GM18868 (cell line): ENCODE measurements around the gene ZNF865.

Experiments
- ATAC-seq: cut with Tn5 transposase; IDR thresholded peaks from one replicate; pipeline ENCODE4 v1.9.1; 2021; ENCODE audit warnings: mild to moderate bottlenecking, moderate library complexity; ENCODE audit not compliant: unreplicated experiment

Gene ZNF865

DNA sequence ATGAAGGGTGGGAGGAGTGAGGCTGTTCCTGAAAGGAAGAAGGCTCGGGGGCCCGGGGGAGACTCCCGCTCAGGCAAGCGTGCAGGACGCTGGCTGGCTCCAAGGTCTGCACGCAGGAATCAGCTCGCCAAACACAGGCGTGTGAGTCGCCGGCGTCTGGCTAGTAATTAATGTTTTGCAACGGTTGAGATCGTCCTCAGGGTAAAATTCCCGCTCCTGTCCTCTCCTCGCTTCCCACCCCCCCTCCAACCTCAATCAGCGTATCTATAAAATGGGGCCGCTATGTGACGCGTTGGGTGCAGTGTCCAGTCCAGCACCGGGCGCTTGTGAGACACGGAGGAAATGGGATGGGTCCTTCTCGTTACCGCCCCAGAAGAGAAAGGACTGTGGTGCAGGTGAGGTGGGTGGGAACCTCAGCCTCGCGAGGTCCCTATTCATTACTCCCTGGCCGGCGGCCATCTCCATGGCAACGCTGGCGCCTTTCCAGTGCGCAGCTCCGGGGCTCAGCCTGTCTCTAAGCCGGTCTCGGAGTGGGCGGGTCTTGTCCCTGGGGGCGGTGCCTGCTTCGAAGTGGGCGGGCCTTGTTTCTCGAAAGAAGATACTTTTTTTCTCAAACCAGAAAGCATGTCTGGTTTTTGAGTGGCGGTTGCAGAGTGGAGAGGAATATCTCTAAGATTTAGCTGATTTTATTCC, 18.3 kb upstream of the ZNF865 start:
- no peak for ATAC-seq

DNA sequence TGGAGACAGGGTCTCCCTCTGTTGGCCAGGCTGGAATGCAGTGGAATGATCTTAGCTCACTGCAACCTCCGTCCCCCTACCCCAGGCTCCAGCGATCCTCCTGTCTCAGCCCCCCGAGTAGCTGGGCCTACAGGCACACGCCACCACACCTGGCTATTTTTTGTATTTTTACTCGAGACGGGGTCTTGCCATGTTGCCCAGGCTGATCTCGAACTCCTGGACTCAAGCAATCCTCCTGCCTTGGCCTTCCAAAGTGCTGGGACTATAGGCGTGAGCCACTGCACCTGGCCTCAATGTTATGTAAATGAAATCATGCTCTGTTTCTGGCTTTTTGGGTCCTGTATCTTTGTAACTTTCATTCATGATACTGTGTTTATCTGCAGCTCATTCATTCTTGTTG, 16.7 kb upstream of the ZNF865 start:
- no peak for ATAC-seq

DNA sequence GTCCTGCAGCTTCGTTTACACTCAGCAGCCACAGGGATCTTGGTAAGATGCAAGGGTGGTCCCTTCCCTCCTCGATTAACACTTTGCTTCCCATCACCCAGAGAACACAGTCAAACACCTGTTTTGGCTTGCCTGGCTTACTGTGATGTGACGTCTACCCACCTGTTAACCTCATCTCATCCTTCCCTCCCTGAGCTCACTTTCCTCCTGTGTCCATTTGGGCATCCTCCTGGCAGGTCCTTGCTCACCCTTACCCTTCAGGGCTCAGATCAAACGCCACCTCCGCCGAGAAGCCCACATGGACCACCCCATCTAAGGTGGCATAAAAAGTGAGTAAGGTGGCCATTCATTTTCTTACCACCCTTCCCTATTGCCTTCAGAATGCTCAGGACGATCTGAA, 15.3 kb upstream of the ZNF865 start:
- no peak for ATAC-seq

DNA sequence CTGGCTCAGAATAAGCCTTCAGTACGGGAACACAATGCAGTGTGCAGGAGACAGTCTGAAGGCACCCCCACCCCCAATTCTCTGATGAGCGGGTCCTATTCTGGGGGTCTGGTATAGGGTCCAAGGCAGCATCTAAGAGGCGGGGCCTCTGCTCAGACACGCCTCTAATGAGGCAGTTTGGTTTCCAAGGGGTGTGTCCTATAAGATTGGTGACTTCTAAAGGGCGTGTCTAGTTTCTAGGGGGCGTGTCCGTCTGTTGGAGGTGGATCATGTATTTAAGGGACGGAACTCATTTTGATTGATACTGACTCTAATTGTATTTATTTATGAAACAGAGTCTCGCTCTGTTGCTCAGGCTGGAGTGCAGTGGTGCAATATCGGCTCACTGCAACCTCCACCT, 14.8 kb upstream of the ZNF865 start:
- no peak for ATAC-seq

DNA sequence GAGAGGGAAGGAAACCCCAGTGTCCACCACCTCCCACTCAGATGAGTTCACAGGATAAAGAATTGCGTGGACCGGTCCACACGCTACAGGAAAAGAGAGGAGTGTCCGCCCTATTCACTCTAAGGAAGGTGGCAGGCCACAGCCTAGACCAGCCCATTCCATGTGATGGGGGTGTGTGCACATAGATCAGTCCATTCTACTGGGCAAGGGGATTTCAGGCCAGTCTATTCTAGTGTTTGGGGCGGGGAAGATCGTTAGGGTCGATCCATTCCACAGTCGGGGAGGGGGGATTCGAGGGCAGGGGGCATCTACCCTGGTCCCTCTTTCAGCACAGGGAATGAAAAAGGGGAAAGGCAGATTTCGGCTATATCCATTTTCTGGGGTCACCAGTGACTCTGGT, 13.9 kb upstream of the ZNF865 start:
- no peak for ATAC-seq

DNA sequence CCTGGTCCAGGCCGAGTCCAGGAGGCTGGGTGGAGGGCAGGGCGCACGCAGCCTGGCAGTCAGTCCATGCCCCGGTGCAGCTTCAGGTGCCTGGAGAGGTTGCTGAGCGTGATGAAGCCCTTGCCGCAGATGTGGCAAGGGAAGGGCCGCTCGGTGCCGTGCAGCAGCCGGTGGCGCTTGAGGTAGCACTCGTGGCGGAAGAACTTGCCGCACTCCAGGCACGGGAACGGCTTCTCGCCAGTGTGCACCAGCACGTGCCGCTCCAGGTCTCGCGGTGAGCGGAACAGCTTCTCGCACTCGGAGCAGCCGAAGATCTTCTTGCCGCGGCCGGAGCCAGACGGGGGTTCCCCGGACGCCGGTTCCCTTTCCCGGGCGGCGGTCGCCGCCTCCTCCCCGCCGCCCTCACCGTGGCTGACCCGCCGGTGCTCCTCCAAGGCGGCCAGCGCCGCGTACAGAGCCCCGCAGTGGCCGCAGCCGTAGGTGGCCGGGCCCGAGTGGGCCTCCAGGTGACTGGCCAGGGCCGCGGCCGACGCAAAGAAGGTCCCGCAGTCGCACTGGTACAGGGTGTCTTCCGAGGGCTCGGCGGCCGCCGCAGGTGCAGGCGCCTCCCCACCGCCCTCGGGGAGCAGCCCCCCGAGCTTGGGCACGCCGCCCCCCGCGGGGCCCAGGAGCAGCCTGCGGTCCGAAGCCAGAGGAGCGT, 12.9 kb upstream of the ZNF865 start:
- no peak for ATAC-seq

DNA sequence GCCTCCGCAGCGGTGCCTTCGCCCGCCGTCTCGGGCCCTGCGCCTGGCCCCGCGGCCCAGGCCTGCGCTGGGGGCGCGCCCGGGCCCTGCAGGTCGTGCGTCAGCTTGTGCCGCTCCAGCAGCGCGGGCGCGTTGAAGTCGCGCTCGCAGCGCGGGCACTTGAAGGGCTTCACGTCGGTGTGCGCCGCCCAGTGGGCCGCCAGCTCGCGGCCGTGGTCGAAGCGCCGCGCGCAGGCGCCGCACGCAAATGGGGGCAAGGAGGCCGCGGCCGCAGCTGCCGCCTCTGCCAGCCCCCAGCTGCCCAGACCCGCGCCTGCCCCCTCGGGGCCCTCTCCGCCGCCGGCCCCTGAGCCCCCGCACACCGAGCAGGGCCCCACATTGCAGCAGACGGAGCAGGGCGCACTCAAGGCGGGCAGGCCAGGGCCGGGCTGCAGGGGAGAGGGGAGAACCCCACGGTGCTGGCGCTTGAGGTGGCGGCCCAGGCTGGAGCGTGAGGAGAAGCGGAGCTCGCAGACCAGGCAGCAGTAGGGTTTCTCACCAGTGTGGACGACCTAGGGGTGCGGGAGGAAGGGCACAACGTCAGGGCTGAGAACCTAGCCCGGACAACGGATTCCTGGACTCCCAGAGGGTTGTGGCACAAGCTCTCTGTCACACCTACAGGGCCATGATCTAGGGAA, 12.2 kb upstream of the ZNF865 start:
- no peak for ATAC-seq

DNA sequence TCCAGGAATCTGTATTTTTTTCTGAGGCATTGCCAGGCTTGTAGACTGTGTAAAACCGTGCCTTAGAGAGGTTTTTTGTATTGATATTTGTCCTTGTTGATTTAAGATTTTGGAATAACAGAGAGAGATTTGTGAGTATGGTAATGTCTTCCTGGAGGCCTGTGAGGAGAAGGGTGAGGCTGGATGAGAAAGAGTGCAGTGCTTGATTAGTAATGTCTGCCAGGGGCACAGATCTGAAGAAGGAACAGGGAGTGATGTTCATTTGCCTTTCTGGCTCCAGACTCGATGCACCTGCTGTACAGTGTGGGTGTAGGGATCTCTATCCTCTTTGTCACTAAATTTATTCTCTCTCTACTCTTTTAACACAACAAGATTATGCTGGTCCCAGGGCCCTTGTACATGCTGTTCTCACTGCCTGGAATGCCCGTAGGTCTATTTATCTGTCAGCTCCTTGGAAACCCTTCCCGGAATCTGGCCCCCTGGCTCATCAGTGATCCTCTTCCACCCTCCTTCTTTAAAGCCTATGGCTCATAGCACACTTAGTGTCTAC, 10.4 kb upstream of the ZNF865 start:
- ATAC-seq, result no peak

DNA sequence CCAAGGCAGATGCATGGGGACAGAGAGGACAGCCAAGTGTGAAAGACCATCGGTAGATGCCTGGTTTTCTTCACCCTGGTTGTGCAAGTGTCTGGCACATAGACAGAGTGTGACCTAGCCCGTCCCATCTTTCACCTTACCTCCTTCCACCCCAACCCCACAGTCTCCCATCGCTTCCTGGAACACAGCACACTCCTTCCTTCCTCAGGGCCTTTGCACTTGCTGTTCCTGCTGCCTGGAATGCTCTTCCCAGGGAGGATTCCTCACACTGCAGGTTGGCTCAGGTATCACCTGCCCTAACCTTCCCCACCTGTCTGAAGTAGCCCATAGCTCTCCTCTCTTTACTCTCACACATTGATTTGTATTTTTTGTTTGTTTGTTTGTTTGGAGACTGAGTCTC, 9.1 kb upstream of the ZNF865 start:
- ATAC-seq, result no peak

DNA sequence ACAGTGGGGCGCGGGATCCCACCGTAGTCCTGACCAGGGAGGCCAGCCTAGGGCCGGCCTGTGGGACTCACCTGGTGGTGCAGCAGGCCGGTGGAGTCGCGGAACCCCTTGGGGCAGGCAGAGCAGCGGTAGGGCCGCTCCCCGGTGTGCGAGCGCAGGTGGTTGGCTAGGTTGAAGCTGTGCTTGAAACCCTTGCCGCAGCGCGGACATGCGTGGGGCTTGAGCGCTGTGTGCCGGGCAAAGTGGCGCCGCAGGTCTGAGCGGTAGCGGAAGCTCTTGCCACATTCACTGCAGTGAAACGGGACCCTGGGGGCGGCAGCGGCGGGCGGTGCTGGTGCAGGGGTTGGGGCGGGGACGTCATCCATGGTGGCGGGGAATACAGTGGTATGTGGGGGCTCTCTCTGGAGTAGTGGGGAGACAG, 7.9 kb upstream of the ZNF865 start:
- no peak for ATAC-seq

DNA sequence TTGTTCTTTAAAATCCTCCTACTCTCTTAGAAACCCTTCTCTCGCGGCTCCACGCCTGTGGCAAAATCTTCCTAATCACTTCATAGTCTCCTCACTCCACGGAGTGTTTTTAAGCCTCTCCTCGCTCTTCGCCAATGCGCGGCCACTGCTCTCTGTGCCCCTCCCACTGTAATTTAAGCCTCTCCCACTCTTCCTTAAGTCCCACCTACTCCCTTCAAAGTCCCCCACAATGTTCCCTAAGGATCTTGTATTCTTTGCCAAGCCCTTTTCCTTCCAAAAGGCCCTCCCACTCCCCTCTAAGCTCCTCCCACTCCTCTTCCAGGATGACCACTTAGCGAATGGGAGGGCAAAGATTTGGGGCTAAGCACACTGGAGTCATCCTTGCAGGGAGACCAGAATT, 7.4 kb upstream of the ZNF865 start:
- ATAC-seq, result no peak

DNA sequence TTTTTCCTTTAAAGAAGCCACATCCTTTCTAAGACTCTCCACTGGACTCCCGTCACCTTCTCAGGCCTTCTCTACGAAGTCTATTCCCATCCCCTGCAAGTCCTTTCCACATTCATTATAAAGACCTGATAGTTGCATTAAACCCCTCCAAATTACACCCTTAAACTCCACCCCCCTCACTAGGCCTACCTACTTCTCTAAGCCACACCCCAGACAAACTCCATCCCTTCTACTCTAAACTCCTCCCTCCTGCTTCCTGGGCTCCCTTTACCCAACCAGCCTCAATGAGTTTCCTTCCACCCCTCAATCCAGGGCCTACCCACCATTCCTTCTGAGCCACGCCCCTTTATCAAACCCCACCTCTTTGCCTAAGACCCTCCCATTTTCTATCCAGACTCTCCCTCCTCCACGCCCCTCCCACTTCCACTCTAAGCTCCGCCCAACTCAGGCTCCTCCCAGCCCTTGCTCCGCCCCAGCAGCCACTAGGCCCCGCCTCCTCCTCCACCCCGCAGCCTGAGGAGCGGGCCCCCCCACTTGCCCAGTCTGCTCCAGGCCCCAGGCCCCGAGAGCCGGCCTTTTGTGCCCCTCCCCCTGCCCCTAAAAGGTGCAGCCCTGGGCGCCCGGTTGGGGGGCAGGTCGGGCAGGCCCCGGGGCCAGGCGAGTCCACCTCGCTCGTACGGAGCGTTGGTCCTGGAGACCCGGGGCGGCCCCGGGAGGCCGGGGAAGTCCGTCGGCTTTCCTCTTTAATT, 6.6 kb upstream of the ZNF865 start:
- ATAC-seq, result peak; percentile 48

DNA sequence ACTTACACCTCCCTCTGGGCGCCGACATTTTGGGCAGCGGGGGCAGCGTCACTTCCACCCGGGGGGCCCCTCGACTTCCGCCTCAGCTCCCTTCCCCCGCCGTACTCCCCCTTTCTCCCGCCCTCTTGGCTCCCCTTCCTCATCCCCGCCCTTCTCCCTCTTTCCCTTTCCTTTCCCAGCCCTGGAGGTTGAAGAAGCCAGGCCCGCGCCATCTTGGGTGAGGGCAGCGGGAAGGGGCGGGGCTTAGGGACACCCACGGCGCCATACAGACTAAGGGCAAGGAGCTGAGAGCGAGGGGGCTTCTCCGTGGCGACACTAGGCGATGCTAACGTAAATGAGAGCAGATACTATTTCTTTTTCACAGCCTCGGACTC, 6.0 kb upstream of the ZNF865 start, which contains the start of gene FIZ1:
Gene FIZ1 (minus strand): TSS at position 50 of the 374 bp plus-strand sequence. CDS start 1,652 bp downstream, outside the sequence.
- peak; percentile 47 for ATAC-seq

DNA sequence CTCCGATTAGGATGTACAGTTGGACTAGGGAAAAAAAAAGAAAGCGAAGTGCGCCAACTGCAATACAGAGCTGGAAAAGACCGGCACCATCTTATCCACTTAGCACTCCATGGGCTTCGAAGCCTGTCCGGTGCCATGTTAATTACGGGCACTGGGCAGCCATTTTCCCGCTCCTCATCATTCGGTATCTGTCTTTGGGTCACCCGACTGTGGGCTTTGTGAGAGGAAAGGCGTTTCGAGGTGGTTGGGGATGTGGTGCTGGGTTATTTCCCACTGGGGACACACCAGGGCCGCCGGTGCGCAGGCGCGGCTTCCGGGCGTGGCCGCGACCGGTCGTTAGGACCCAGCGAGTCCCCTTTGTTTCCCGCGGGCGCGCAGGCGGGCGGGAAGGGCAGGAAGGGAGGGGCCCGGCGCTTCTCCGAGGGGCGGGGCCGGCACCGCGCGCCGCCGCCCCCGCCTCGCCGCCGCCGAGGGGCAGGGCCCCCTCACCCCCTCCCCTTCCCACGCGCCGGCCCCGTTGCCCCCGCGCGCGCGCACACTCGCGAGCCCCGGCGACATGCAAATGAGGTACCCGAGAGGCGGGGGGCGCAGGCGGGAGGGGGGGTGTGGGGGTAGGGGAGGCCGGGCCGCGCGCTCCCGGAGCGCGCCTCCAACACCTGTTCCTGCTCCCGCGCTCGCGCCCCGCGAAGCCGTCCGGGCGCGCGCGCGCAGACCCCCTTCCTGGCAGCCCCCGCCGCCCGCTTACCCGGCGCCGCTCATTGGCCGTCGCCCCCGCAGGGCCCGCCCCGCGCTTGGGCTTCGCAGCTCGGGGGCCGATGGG, 5.4 kb upstream of the ZNF865 start, which contains the start of gene ZNF524:
Gene ZNF524 (plus strand): TSS at position 447 of the 820 bp plus-strand sequence. CDS start 1,825 bp downstream, outside the sequence.
- peak; percentile 47 for ATAC-seq

DNA sequence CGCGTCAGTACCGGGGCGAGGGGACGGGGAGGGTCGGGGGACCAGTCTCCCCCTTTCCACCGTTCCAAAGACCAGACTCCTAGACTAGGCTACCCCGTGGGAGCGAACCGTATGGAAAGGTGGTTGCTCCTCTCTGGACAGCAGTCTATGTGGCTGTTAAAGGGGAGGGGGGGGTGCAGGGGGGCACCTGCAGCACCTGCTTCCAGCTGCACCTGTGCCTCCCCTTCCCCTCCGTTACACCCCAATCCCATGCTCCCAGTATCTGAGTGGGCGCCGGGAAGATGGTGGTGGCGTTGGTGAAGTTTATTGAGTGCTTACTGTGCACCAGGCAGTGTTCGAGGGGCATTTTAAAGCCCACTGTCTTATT, 4.8 kb upstream of the ZNF865 start:
- no peak for ATAC-seq

DNA sequence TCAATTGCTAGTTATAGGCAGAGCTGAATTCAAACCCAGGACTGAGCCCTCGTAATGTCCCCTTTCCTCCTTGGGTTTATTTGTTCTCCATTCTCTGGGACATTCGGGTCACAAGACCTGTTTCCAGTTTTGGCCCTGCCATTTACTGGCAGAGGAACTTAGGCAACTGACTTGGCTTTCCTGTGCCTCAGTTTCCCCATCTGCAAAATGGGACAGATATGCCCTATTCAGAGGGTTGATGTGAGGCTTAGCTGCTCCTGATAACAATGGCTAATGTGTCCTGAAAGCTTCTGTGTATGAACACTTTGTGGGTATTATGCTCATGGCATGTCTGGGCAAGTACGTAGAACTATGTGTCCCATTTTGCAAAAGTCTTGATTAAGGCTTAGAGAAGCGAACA, 4.4 kb upstream of the ZNF865 start:
- ATAC-seq, result no peak

DNA sequence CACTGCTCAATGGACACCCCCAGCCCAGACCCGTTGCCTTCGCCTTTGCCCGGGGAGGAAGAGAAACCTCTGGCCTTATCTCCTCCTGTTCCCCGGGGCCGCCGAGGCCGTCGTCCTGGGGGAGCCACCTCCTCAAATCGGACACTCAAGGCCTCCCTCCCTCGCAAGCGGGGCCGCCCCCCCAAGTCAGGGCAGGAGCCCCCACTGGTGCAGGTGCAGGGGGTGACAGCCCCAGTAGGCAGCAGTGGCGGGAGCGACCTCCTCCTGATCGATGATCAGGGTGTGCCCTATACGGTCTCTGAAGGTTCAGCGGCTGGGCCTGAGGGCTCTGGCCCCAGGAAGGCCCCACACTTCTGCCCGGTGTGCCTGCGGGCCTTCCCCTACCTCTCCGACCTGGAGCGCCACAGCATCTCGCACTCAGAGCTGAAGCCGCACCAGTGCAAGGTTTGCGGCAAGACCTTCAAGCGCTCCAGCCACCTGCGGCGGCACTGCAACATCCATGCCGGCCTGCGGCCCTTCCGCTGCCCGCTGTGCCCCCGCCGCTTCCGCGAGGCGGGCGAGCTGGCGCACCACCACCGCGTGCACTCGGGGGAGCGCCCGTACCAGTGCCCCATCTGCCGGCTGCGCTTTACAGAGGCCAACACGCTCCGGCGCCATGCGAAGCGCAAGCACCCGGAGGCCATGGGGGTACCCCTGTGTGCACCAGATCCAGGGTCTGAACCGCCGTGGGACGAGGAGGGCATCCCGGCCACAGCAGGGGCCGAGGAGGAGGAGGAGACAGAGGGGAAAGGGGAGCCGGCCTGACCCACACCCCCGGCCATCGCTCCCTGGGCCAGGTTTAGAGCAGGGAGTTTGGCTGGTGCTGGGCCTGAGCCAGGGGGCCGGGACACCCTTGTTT, 3.1 kb upstream of the ZNF865 start:
- ATAC-seq, result no peak

DNA sequence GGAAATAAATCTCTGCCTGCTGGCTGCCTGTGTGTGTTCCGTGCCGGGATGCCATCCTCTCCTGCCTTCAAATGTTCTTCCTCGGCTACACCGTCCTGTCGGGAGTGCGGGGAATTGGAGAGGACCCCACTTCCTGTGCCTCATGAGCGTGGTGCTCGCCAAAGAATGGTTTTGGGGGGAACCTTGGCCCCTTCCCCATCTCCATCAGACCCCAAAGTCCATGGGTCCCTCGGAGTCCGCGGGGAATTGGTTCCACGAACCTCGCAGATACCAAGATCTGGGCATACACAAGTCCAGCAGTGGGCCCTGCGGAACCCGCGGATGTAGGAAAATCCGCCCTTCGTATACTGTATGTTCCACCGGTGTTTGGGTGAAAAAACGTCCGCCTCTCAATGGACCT, 2.3 kb upstream of the ZNF865 start:
- ATAC-seq, result no peak
